AG04449 (cell line): ENCODE results near the gene MAP2K7.

Source experiments
- CTCF ChIA-PET: fragments of 350-600 bp; formaldehyde crosslinking; extraction: SDS; loops from one replicate; lab custom pipeline; 2021; ENCODE audit warnings: antibody characterized with exemption; lab: Yijun Ruan, JAX
- POLR2A ChIA-PET: fragments of 400-600, 350-600 bp; formaldehyde crosslinking; extraction: SDS; loops from one replicate; lab custom pipeline; 2020; ENCODE audit warnings: antibody characterized with exemption, inconsistent platforms; lab: Yijun Ruan, JAX
- DNase-seq: peaks from one replicate; pipeline ENCODE4 v3.0.0-alpha.2; 2010; ENCODE audit warnings: low read depth, low spot score
- H3K4me3 ChIP-seq: 2 replicates; pipeline ENCODE4 v1.5.1; 2011; ENCODE audit warnings: low read depth, mild to moderate bottlenecking, control low read depth, low read length
- TF ChIP-seq, protein P1 (sequence below): IDR thresholded peaks from one replicate; pipeline ENCODE4 v1.5.1; 2011; ENCODE audit warnings: mild to moderate bottlenecking, moderate library complexity, low read length, control low read depth, inconsistent platforms; ENCODE audit not compliant: insufficient read depth; ENCODE audit errors: missing control alignments

The MAP2K7 gene

GRCh38 chr19:7918615-7919421 lies 15.1 kb downstream of the MAP2K7 start:
- ChIA-PET POLR2A (interaction anchor here (1.2 to 1.3 kb wide), 2 partner anchors 10 to 15 kb away, joined by 3 to 6 read pairs; partner anchors contain the start of gene MAP2K7), CTCF (interaction anchor here (0.8 to 5.9 kb wide), 13 partner anchors 9 to 335 kb away, joined by 3 to 29 read pairs (median 7); partner anchors contain the start of genes MAP2K7 and TIMM44)
- TF ChIP-seq, protein P1, sequence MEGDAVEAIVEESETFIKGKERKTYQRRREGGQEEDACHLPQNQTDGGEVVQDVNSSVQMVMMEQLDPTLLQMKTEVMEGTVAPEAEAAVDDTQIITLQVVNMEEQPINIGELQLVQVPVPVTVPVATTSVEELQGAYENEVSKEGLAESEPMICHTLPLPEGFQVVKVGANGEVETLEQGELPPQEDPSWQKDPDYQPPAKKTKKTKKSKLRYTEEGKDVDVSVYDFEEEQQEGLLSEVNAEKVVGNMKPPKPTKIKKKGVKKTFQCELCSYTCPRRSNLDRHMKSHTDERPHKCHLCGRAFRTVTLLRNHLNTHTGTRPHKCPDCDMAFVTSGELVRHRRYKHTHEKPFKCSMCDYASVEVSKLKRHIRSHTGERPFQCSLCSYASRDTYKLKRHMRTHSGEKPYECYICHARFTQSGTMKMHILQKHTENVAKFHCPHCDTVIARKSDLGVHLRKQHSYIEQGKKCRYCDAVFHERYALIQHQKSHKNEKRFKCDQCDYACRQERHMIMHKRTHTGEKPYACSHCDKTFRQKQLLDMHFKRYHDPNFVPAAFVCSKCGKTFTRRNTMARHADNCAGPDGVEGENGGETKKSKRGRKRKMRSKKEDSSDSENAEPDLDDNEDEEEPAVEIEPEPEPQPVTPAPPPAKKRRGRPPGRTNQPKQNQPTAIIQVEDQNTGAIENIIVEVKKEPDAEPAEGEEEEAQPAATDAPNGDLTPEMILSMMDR: no peak
- no peak for DNase-seq
- H3K4me3 ChIP-seq: no peak overlapping the region; the same call in 1 of the 2 replicates

- peak; percentile 61 for DNase-seq
- ChIA-PET CTCF (interaction anchor here (0.6 to 5.9 kb wide), 12 partner anchors 9 to 82 kb away, joined by 3 to 29 read pairs (median 8); partner anchors contain the start of genes MAP2K7 and TIMM44), POLR2A (interaction anchor here (0.5 to 2.3 kb wide), 7 partner anchors 8 to 51 kb away, joined by 3 to 13 read pairs (median 6); partner anchors contain the start of genes MAP2K7 and TIMM44)
- peak within 1 kb of the TSS; percentile 78 for H3K4me3 ChIP-seq
- TF ChIP-seq, protein P1: no peak
Measured at GRCh38 chr19:7919610-7920518, 16.2 kb downstream of the MAP2K7 start, which contains the start of gene SNAPC2. Gene SNAPC2, plus strand, starts transcription at chr19:7920338. Its CDS starts 29 bp downstream, at chr19:7920367.

- CTCF ChIA-PET: interaction anchor here (0.7 to 5.9 kb wide), 12 partner anchors 8 to 81 kb away, joined by 3 to 29 read pairs (median 8); partner anchors contain the start of genes MAP2K7 and TIMM44
- TF ChIP-seq, protein P1: no peak
- POLR2A ChIA-PET: interaction anchor here (0.5 to 2.3 kb wide), 10 partner anchors 8 to 593 kb away, joined by 3 to 13 read pairs (median 4); partner anchors contain the start of genes LRRC8E, MAP2K7, TIMM44 and ZNF414
- peak overlapping the region; percentile 78 for H3K4me3 ChIP-seq
- DNase-seq: peak; percentile 74
Measured at GRCh38 chr19:7920519-7921301, 17.0 kb downstream of the MAP2K7 start.

DNA sequence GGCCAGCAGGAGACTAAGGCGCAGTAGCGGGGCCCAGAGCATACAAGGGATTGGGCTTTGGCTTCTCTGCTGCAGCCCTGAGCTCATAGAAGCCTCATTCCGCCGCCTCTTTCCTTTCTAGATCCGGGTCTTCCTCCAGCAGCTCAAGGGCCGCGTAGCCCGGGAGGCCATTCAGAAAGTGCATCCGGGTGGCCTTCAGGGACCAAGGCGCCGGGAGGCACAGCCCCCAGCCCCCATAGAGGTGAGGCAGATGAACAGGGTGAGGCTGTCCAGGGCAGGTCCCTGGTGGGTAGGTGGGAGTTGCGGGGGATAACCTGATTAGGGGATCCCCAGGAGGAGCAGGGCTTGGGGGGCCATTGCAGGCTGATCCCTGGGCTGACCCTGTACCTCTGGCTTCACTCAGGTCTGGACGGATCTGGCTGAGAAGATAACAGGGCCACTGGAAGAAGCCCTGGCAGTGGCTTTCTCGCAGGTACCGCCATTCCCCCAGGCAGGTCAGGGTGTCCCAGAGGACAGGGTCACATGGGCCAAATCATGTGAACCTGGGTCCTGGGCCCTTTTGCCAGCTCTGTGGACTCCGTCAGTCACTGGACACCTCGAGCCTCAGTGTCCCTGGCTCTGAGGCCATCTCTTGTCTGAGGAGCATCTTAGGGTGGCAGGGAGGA lies 17.8 kb downstream of the MAP2K7 start:
- TF ChIP-seq, protein P1: no peak
- H3K4me3 ChIP-seq: peak overlapping the region; percentile 66
- ChIA-PET CTCF (interaction anchor here (0.7 to 5.9 kb wide), 9 partner anchors 8 to 81 kb away, joined by 3 to 29 read pairs (median 8); partner anchors contain the start of gene TIMM44), POLR2A (interaction anchor here (0.8 to 2.3 kb wide), 5 partner anchors 8 to 52 kb away, joined by 4 to 13 read pairs (median 6); partner anchors contain the start of genes LRRC8E, MAP2K7 and TIMM44)
- no peak for DNase-seq
